ENCODE results near the gene NDE1.
A peak's percentile ranks its signal among the peaks of the same experiment; 100 is the strongest.

The NDE1 gene

DNA sequence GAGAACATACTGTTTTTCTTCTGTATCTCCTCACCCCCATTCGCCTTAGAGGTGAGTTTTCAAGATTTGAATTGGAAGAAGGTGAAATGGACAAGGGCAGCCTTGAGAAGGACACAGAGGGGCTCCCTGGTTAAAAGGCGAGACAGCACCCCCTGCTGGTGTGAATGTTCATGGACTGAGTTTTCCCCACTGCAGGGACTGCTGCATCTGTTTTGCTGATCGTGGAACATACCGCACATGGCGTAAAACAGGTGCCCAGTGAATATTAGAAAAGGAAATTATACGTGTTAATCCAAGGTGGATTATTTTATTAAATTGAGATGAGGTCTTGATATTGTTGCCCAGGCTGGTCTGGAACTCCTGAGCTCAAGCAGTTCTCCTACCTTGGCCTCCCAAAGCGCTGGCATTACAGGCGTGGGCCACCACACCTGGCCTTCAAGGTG lies 54.5 kb downstream of the NDE1 start:
- Histone ChIP-seq H3K9me2 (ENCODE audit: low read depth, low read length) (no peaks in the 10 kb centered on the region), H3K4me3 (ENCODE audit: low read depth, low read length, poor library complexity, severe bottlenecking) (no peak overlapping the region), H3K9ac (ENCODE audit: low read length) (no peak overlapping the region), H3K79me2 (ENCODE audit: insufficient read depth, low read length) (no peaks in the 10 kb centered on the region), H3K27me3 (ENCODE audit: insufficient read depth, low read length) (no peaks in the 10 kb centered on the region), H2AFZ (ENCODE audit: low read length) (no peak overlapping the region), H3K4me2 (ENCODE audit: low read length) (no peak overlapping the region), H3K4me1 (ENCODE audit: insufficient read depth, low read length, severe bottlenecking) (no peaks in the 10 kb centered on the region), H3K9me3 (ENCODE audit: low read length) (no peaks in the 10 kb centered on the region), H3F3A (ENCODE audit: insufficient read depth, low read length) (no peaks in the 10 kb centered on the region), H3K27ac (ENCODE audit: low read depth, low read length, poor library complexity, severe bottlenecking) (no peak overlapping the region), H3K36me3 (ENCODE audit: insufficient read depth, low read length) (peaks cover 62% of the 10 kb centered on the region), H4K20me1 (ENCODE audit: insufficient read depth, low read length) (no peaks in the 10 kb centered on the region)
- no peak for TF ChIP-seq EZH2 (IDR thresholded peaks at IDR 0.05; ENCODE audit: borderline replicate concordance, low read length)
- TF ChIP-seq, protein P1, sequence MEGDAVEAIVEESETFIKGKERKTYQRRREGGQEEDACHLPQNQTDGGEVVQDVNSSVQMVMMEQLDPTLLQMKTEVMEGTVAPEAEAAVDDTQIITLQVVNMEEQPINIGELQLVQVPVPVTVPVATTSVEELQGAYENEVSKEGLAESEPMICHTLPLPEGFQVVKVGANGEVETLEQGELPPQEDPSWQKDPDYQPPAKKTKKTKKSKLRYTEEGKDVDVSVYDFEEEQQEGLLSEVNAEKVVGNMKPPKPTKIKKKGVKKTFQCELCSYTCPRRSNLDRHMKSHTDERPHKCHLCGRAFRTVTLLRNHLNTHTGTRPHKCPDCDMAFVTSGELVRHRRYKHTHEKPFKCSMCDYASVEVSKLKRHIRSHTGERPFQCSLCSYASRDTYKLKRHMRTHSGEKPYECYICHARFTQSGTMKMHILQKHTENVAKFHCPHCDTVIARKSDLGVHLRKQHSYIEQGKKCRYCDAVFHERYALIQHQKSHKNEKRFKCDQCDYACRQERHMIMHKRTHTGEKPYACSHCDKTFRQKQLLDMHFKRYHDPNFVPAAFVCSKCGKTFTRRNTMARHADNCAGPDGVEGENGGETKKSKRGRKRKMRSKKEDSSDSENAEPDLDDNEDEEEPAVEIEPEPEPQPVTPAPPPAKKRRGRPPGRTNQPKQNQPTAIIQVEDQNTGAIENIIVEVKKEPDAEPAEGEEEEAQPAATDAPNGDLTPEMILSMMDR (IDR thresholded peaks at IDR 0.05; ENCODE audit: low read length): peak; percentile 94

DNA sequence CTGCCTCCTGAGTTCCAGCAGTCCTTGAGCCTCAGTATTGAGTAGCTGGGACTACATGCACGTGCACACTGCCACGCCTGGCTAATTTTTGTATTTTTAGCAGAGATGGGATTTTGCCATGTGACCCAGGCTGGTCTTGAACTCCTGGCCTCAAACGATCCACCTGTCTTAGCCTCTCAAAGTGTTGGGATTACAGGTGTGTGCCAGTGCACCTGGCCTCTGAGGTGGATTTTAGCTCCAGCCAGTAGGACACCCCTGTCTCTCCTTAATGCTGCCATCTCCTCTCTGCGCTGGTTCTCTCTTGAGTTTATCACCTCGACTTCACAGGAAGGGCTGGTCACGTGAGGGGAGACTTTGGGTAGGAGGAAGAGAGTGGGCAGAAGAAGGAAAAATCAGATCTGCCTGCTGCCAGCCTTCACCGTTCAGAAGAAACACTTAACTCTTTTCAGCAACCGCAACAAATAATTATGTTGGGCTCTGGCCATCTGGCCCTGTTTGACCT lies 55.1 kb downstream of the NDE1 start:
- Histone ChIP-seq H3K9me3 (ENCODE audit: low read length) (no peaks in the 10 kb centered on the region), H3K4me3 (ENCODE audit: low read depth, low read length, poor library complexity, severe bottlenecking) (no peak overlapping the region), H3K4me1 (ENCODE audit: insufficient read depth, low read length, severe bottlenecking) (no peaks in the 10 kb centered on the region), H3K27ac (ENCODE audit: low read depth, low read length, poor library complexity, severe bottlenecking) (no peak overlapping the region), H3F3A (ENCODE audit: insufficient read depth, low read length) (no peaks in the 10 kb centered on the region), H4K20me1 (ENCODE audit: insufficient read depth, low read length) (no peaks in the 10 kb centered on the region), H3K79me2 (ENCODE audit: insufficient read depth, low read length) (no peaks in the 10 kb centered on the region), H3K4me2 (ENCODE audit: low read length) (no peak overlapping the region), H3K36me3 (ENCODE audit: insufficient read depth, low read length) (peaks cover 56% of the 10 kb centered on the region), H3K9ac (ENCODE audit: low read length) (no peak overlapping the region), H3K9me2 (ENCODE audit: low read depth, low read length) (no peaks in the 10 kb centered on the region), H2AFZ (ENCODE audit: low read length) (no peak overlapping the region), H3K27me3 (ENCODE audit: insufficient read depth, low read length) (no peaks in the 10 kb centered on the region)
- TF ChIP-seq, protein P1 (IDR thresholded peaks at IDR 0.05; ENCODE audit: low read length): no peak

DNA sequence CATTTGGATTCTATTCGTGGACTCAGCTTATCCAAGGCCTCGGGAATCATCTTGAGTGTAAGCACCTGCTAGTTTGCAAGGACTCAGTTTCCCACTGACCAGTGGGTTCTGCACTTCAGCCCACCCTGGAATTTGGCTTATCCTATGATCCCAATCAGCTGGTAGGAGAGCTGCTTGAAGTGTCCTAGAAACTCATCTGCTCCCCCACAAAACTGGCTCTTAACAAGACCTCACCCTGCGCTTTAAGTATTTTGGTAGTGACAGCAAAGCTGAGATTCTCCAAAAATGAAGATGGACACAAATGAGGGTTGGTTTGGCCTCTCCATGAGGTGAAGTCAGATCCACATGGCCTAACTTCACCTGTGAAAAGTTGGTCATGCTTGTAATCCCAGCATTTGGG lies 57.3 kb downstream of the NDE1 start:
- Histone ChIP-seq H3K4me3 (ENCODE audit: low read depth, low read length, poor library complexity, severe bottlenecking) (no peak overlapping the region), H3K27me3 (ENCODE audit: insufficient read depth, low read length) (no peaks in the 10 kb centered on the region), H3K4me2 (ENCODE audit: low read length) (no peak overlapping the region), H3K27ac (ENCODE audit: low read depth, low read length, poor library complexity, severe bottlenecking) (no peak overlapping the region), H3F3A (ENCODE audit: insufficient read depth, low read length) (no peaks in the 10 kb centered on the region), H4K20me1 (ENCODE audit: insufficient read depth, low read length) (no peaks in the 10 kb centered on the region), H3K36me3 (ENCODE audit: insufficient read depth, low read length) (peaks cover 35% of the 10 kb centered on the region), H3K9me3 (ENCODE audit: low read length) (no peaks in the 10 kb centered on the region), H3K9me2 (ENCODE audit: low read depth, low read length) (no peaks in the 10 kb centered on the region), H2AFZ (ENCODE audit: low read length) (no peak overlapping the region), H3K9ac (ENCODE audit: low read length) (no peak overlapping the region), H3K4me1 (ENCODE audit: insufficient read depth, low read length, severe bottlenecking) (no peaks in the 10 kb centered on the region), H3K79me2 (ENCODE audit: insufficient read depth, low read length) (no peaks in the 10 kb centered on the region)
- TF ChIP-seq, protein P1 (IDR thresholded peaks at IDR 0.05; ENCODE audit: low read length): no peak
- no peak for TF ChIP-seq EZH2 (IDR thresholded peaks at IDR 0.05; ENCODE audit: borderline replicate concordance, low read length)
